H9 (cell line): ENCODE results near the gene ARID1A. TPM values are rescaled to one million over a fixed set of nuclear protein-coding genes. Genes with fewer than 3 reads are reported as not detected.

ENCODE experiments used
- DNase-seq: peaks from one replicate; pipeline ENCODE4 v3.0.0-alpha.2; 2017
- H2AFZ ChIP-seq: one replicate; pipeline ENCODE4 v1.6.1; 2013; ENCODE audit warnings: mild to moderate bottlenecking, low read length, control low read depth, moderate library complexity
- H2AK5ac ChIP-seq: 2 replicates; pipeline ENCODE4 v1.6.1; 2013; ENCODE audit warnings: low read length, control low read depth, mixed read lengths; ENCODE audit not compliant: insufficient read length
- H2BK120ac ChIP-seq: one replicate; pipeline ENCODE4 v1.6.1; 2013; ENCODE audit warnings: low read depth, mild to moderate bottlenecking, low read length, control low read depth, inconsistent platforms; ENCODE audit not compliant: poor library complexity, severe bottlenecking
- H2BK12ac ChIP-seq: 2 replicates; pipeline ENCODE4 v1.6.1; 2013; ENCODE audit warnings: low read length, control low read depth, mixed read lengths, low read depth; ENCODE audit not compliant: insufficient read length
- H2BK15ac ChIP-seq: 2 replicates; pipeline ENCODE4 v1.6.1; 2013; ENCODE audit warnings: low read depth, low read length, control low read depth
- H2BK20ac ChIP-seq: one replicate; pipeline ENCODE4 v1.6.1; 2013; ENCODE audit warnings: low read depth, mild to moderate bottlenecking, low read length, control low read depth, inconsistent platforms; ENCODE audit not compliant: poor library complexity, severe bottlenecking
- H2BK5ac ChIP-seq: 2 replicates; pipeline ENCODE4 v1.6.1; 2013; ENCODE audit warnings: low read length, control low read depth, mixed read lengths; ENCODE audit not compliant: insufficient read length
- H3K14ac ChIP-seq: 2 replicates; pipeline ENCODE4 v1.6.1; 2013; ENCODE audit warnings: low read length, control low read depth; ENCODE audit not compliant: insufficient read depth
- H3K18ac ChIP-seq: 2 replicates; pipeline ENCODE4 v1.6.1; 2013; ENCODE audit warnings: low read depth, mild to moderate bottlenecking, mixed read lengths, low read length, control low read depth; ENCODE audit not compliant: insufficient read length
- H3K23ac ChIP-seq: 2 replicates; pipeline ENCODE4 v1.6.1; 2013; ENCODE audit warnings: low read length, control low read depth, mixed read lengths, low read depth; ENCODE audit not compliant: insufficient read length
- H3K23me2 ChIP-seq: 2 replicates; pipeline ENCODE4 v1.6.1; 2013; ENCODE audit warnings: low read depth, mild to moderate bottlenecking, mixed read lengths, low read length, control low read depth; ENCODE audit not compliant: insufficient read length, poor library complexity, severe bottlenecking
- H3K27ac ChIP-seq: 2 replicates; pipeline ENCODE4 v1.5.1; 2013; ENCODE audit warnings: low read length, control low read depth, mixed read lengths, low read depth; ENCODE audit not compliant: insufficient read length
- H3K27me3 ChIP-seq: 2 replicates; pipeline ENCODE4 v1.6.1; 2013; ENCODE audit warnings: low read length, control low read depth, inconsistent platforms; ENCODE audit not compliant: insufficient read depth
- H3K4ac ChIP-seq: 2 replicates; pipeline ENCODE4 v1.6.1; 2013; ENCODE audit warnings: low read depth, mild to moderate bottlenecking, control low read depth, inconsistent platforms, low read length, moderate library complexity
- H3K4me1 ChIP-seq: 2 replicates; pipeline ENCODE4 v1.6.1; 2013; ENCODE audit warnings: low read length, control low read depth, inconsistent platforms; ENCODE audit not compliant: insufficient read depth
- H3K4me2 ChIP-seq: 2 replicates; pipeline ENCODE4 v1.6.1; 2013; ENCODE audit warnings: low read length, control low read depth, mixed read lengths; ENCODE audit not compliant: insufficient read length, insufficient read depth
- H3K56ac ChIP-seq: 2 replicates; pipeline ENCODE4 v1.6.1; 2013; ENCODE audit warnings: low read depth, mild to moderate bottlenecking, mixed read lengths, low read length, control low read depth; ENCODE audit not compliant: insufficient read length
- H3K79me1 ChIP-seq: 2 replicates; pipeline ENCODE4 v1.6.1; 2013; ENCODE audit warnings: low read depth, mild to moderate bottlenecking, moderate library complexity, low read length, control low read depth, inconsistent platforms; ENCODE audit not compliant: insufficient read depth, poor library complexity, severe bottlenecking
- H3K79me2 ChIP-seq: 2 replicates; pipeline ENCODE4 v1.6.1; 2013; ENCODE audit warnings: low read length, control low read depth, inconsistent platforms; ENCODE audit not compliant: insufficient read depth
- H3K9ac ChIP-seq: 2 replicates; pipeline ENCODE4 v1.6.1; 2013; ENCODE audit warnings: low read length, control low read depth, mixed read lengths; ENCODE audit not compliant: insufficient read length; ENCODE audit errors: extremely low read depth
- H3K9me3 ChIP-seq: one replicate; pipeline ENCODE4 v1.6.1; 2013; ENCODE audit warnings: low read depth, low read length, inconsistent platforms; ENCODE audit not compliant: control insufficient read depth
- H3T11ph ChIP-seq: one replicate; pipeline ENCODE4 v1.6.1; 2013; ENCODE audit warnings: mild to moderate bottlenecking, low read length, control low read depth, inconsistent platforms
- H4K20me1 ChIP-seq: one replicate; pipeline ENCODE4 v1.6.1; 2013; ENCODE audit not compliant: control insufficient read depth, insufficient read length, insufficient read depth
- H4K5ac ChIP-seq: 2 replicates; pipeline ENCODE4 v1.6.1; 2013; ENCODE audit warnings: low read depth, mild to moderate bottlenecking, mixed read lengths, low read length, control low read depth; ENCODE audit not compliant: insufficient read length
- H4K8ac ChIP-seq: replicated peaks from 2 replicates; pipeline ENCODE4 v1.6.1; 2013; ENCODE audit warnings: low read length, control low read depth, mixed read lengths, low read depth; ENCODE audit not compliant: insufficient read length
- H4K91ac ChIP-seq: 2 replicates; pipeline ENCODE4 v1.6.1; 2013; ENCODE audit warnings: low read depth, mild to moderate bottlenecking, moderate library complexity, mixed read lengths, low read length, control low read depth; ENCODE audit not compliant: insufficient read length
- H3K27ac Mint-ChIP-seq, 3 experiments: 2 replicates in 2 of 3; 3 replicates in 1 of 3; pipeline ENCODE4 v1.8.0; 2020 to 2021; ENCODE audit warnings: mixed read lengths in 3 of 3, mild to moderate bottlenecking in 1 of 3, moderate library complexity in 1 of 3
- H3K27me3 Mint-ChIP-seq: 2 replicates; pipeline ENCODE4 v1.8.0; 2021; ENCODE audit warnings: low read depth, mild to moderate bottlenecking, moderate library complexity, mixed read lengths
- H3K36me3 Mint-ChIP-seq, 3 experiments: 2 replicates in 2 of 3; 3 replicates in 1 of 3; pipeline ENCODE4 v1.8.0; 2020 to 2021; ENCODE audit warnings: low read depth in 3 of 3, mixed read lengths in 3 of 3; ENCODE audit not compliant: insufficient read depth in 1 of 3
- H3K4me1 Mint-ChIP-seq, 2 experiments: 2 replicates each; pipeline ENCODE4 v1.8.0; 2020; ENCODE audit warnings: mixed read lengths in 2 of 2
- H3K4me3 Mint-ChIP-seq, 2 experiments: 2 replicates in 1 of 2; 3 replicates in 1 of 2; pipeline ENCODE4 v1.8.0; 2020 to 2021; ENCODE audit warnings: mild to moderate bottlenecking in 2 of 2, mixed read lengths in 2 of 2, moderate library complexity in 1 of 2
- H3K9me3 Mint-ChIP-seq, 2 experiments: 2 replicates in 1 of 2; 3 replicates in 1 of 2; pipeline ENCODE4 v1.8.0; 2020; ENCODE audit warnings: mild to moderate bottlenecking in 2 of 2, mixed read lengths in 2 of 2, moderate library complexity in 1 of 2
- CTCF ChIP-seq: fragments of 200-600 bp; sonication (generic); conservative IDR thresholded peaks from 3 replicates; pipeline ENCODE4 v1.8.0; 2021; ENCODE audit warnings: antibody characterized with exemption, mild to moderate bottlenecking
- WGBS: extraction: QIAGEN DNeasy Blood & Tissue Kit; methylation state at CpG from one replicate; pipeline ENCODE4 v1.1.7; 2013; ENCODE audit warnings: missing lambda C conversion rate, low lambda C conversion rate, mixed read lengths; ENCODE audit not compliant: insufficient read length; ENCODE audit errors: extremely low coverage; 5-methylcytosine and 5-hydroxymethylcytosine counted together
- total RNA-seq: library from RNA; stranded (reverse); gene quantifications from 2 replicates; pipeline ENCODE4 v1.2.1, GENCODE V29; 2021

Gene ARID1A
- total RNA-seq, 1 experiment from 2014 or later, result 147 TPM

GRCh38 chr1:26717017-26717491, 21.2 kb downstream of the ARID1A start:
- Mint-ChIP-seq H3K27ac (peak overlapping the region in 2 of 3 experiments; percentile 31 to 63; a peak in 4 of 7 replicates), H3K9me3 (no peaks in the 10 kb centered on the region), H3K4me3 (no peak overlapping the region), H3K4me1 (peaks cover 48 to 62% of the 10 kb centered on the region in 2 experiments), H3K36me3 (peaks cover 4 to 36% (median 23%) of the 10 kb centered on the region in 3 experiments; a peak in 6 of 7 replicates), H3K27me3 (no peaks in the 10 kb centered on the region)
- no peak overlapping the region for H3K14ac ChIP-seq
- H2BK5ac ChIP-seq, result no peak overlapping the region
- DNase-seq, result no peak
- H3K9ac ChIP-seq, result no peak overlapping the region
- H3K4ac ChIP-seq, result no peak overlapping the region
- peaks cover 59% of the 10 kb centered on the region; the same call in 1 of the 2 replicates for H3K79me2 ChIP-seq
- no peak overlapping the region for H4K5ac ChIP-seq
- no peak overlapping the region for H3K23ac ChIP-seq
- no peak overlapping the region for H2BK12ac ChIP-seq
- no peaks in the 10 kb centered on the region for H3K9me3 ChIP-seq
- H2AK5ac ChIP-seq, result no peak overlapping the region
- no peak overlapping the region for H2AFZ ChIP-seq
- no peaks in the 10 kb centered on the region for H3K27me3 ChIP-seq
- H2BK120ac ChIP-seq, result no peak overlapping the region
- no CpG with 5 or more reads among the region's 2 CpGs for WGBS
- H2BK20ac ChIP-seq, result no peak overlapping the region
- H4K91ac ChIP-seq, result no peak overlapping the region
- no peaks in the 10 kb centered on the region for H3K23me2 ChIP-seq
- no peak overlapping the region for H3K56ac ChIP-seq
- H4K20me1 ChIP-seq, result no peaks in the 10 kb centered on the region
- no peak overlapping the region for H4K8ac ChIP-seq
- no peak overlapping the region for H3K27ac ChIP-seq
- TF ChIP-seq CTCF, result no peak
- H2BK15ac ChIP-seq, result no peak overlapping the region
- no peak overlapping the region for H3T11ph ChIP-seq
- H3K18ac ChIP-seq, result no peak overlapping the region
- H3K4me1 ChIP-seq, result peaks cover 2% of the 10 kb centered on the region; the same call in 1 of the 2 replicates
- peaks cover 12% of the 10 kb centered on the region for H3K79me1 ChIP-seq
- H3K4me2 ChIP-seq, result no peak overlapping the region
